H54 (cell line): ENCODE results near the gene KAT7.
A peak's percentile ranks its signal among the peaks of the same experiment; 100 is the strongest.
"Not testable (repeated sequence)": the region's sequence is repeated elsewhere in the genome, so short reads cannot be mapped to it uniquely, and the experiment has no call there.

Source experiments
- DNase-seq: peaks from one replicate; pipeline ENCODE4 v3.0.0; 2011; ENCODE audit warnings: low spot score, mixed read lengths; ENCODE audit not compliant: insufficient read length
- FAIRE-seq: peaks from 3 replicates; lab custom pipeline; 2011; peaks lifted over from hg19 to GRCh38; lab: Jason Lieb, UNC
- POLR2A ChIP-seq: IDR thresholded peaks from 2 replicates; pipeline ENCODE4 v1.6.1; 2011; ENCODE audit warnings: low read depth, mild to moderate bottlenecking, low read length

Gene KAT7

GRCh38 chr17:49814781-49815529 is 26.5 kb downstream of the KAT7 start:
- TF ChIP-seq POLR2A: no peak
- DNase-seq: no peak
- FAIRE-seq: no peak

- DNase-seq (no peak), FAIRE-seq (no peak)
- no peak for TF ChIP-seq POLR2A
Observed at GRCh38 chr17:49815761-49816281, 27.3 kb downstream of the KAT7 start.

GRCh38 chr17:49817993-49818392 is 29.5 kb downstream of the KAT7 start:
- FAIRE-seq (no peak), DNase-seq (no peak)
- no peak for TF ChIP-seq POLR2A

- FAIRE-seq: no peak
- no peak for TF ChIP-seq POLR2A
- no peak for DNase-seq
Observed at GRCh38 chr17:49819138-49819537, 30.7 kb downstream of the KAT7 start.

GRCh38 chr17:49819651-49820050 is 31.2 kb downstream of the KAT7 start:
- TF ChIP-seq POLR2A: no peak
- FAIRE-seq (no peak), DNase-seq (no peak)

GRCh38 chr17:49820773-49821172 is 32.3 kb downstream of the KAT7 start:
- FAIRE-seq: no peak
- no peak for TF ChIP-seq POLR2A
- DNase-seq: no peak

- no peak for DNase-seq
- FAIRE-seq: no peak
- no peak for TF ChIP-seq POLR2A
Observed at GRCh38 chr17:49821466-49821865, 33.0 kb downstream of the KAT7 start.

GRCh38 chr17:49821916-49822315 is 33.4 kb downstream of the KAT7 start:
- no peak for TF ChIP-seq POLR2A
- no peak for DNase-seq
- no peak for FAIRE-seq

- DNase-seq: no peak
- no peak for FAIRE-seq
- TF ChIP-seq POLR2A: no peak
Observed at GRCh38 chr17:49822829-49823228, 34.3 kb downstream of the KAT7 start.

GRCh38 chr17:49823614-49824013 is 35.1 kb downstream of the KAT7 start:
- FAIRE-seq (no peak), DNase-seq (no peak)

GRCh38 chr17:49825645-49826044 is 37.2 kb downstream of the KAT7 start:
- no peak for DNase-seq
- FAIRE-seq: no peak
- TF ChIP-seq POLR2A: no peak

More at GRCh38 chr17:49823614-49824013, 35.1 kb downstream of the KAT7 start:
- TF ChIP-seq POLR2A: no peak

- peak; percentile 91 for FAIRE-seq
- DNase-seq: not testable (repeated sequence)
Observed at GRCh38 chr17:49828325-49828724, 39.8 kb downstream of the KAT7 start.

- no peak for FAIRE-seq
- TF ChIP-seq POLR2A: no peak
- no peak for DNase-seq
Observed at GRCh38 chr17:49829026-49829425, 40.5 kb downstream of the KAT7 start.

- FAIRE-seq: no peak
- no peak for TF ChIP-seq POLR2A
Observed at GRCh38 chr17:49830605-49831004, 42.1 kb downstream of the KAT7 start.

More at GRCh38 chr17:49830605-49831004, 42.1 kb downstream of the KAT7 start:
- no peak for DNase-seq
